ENCODE measurements around the gene LARP1.
"Not testable (repeated sequence)": the region's sequence is repeated elsewhere in the genome, so short reads cannot be mapped to it uniquely, and the experiment has no call there.

Gene LARP1

DNA sequence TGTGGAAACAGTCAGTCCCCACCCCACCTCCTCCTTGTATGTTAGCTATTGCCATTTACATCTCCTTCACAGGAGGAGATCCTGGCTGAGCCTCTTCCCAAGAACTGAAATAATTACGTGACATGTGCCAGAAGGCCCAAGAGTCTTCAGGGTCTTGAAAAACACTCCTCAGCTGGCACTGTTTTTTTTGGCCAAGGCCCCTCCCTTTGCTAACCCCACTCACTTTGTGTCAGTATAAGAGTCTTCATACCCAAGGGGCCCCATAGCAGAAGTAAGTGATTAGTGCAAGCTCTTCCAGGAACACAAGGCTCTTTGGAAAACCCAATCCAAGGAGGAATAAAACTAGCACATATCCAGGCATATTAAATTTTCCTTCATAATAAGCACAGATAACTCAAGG, 5.7 kb upstream of the LARP1 start:
- Histone ChIP-seq H3K9me2 (replicated peaks; ENCODE audit: low read depth, low read length) (no peaks in the 10 kb centered on the region), H3F3A (ENCODE audit: low read depth) (no peaks in the 10 kb centered on the region), H3K4me1 (ENCODE audit: insufficient read depth, low read length, poor library complexity, severe bottlenecking) (peaks cover 10% of the 10 kb centered on the region), H3K27me3 (ENCODE audit: insufficient read depth, low read length, poor library complexity, severe bottlenecking) (no peaks in the 10 kb centered on the region), H4K20me1 (ENCODE audit: insufficient read depth, low read length, poor library complexity, severe bottlenecking) (no peaks in the 10 kb centered on the region), H3K4me3 (ENCODE audit: low read length, poor library complexity, severe bottlenecking) (no peak overlapping the region), H3K9me3 (ENCODE audit: insufficient read depth, low read depth, low read length) (no peaks in the 10 kb centered on the region), H3K9ac (ENCODE audit: low read depth, low read length, poor library complexity, severe bottlenecking) (no peak overlapping the region), H3K79me2 (ENCODE audit: insufficient read depth, low read length) (peaks cover 10% of the 10 kb centered on the region; the same call in 1 of the 2 replicates), H3K4me2 (ENCODE audit: low read depth, low read length, poor library complexity, severe bottlenecking) (no peak overlapping the region), H2AFZ (ENCODE audit: low read length) (no peak overlapping the region), H3K36me3 (ENCODE audit: insufficient read depth, low read length) (no peaks in the 10 kb centered on the region)
- TF ChIP-seq, protein P1, sequence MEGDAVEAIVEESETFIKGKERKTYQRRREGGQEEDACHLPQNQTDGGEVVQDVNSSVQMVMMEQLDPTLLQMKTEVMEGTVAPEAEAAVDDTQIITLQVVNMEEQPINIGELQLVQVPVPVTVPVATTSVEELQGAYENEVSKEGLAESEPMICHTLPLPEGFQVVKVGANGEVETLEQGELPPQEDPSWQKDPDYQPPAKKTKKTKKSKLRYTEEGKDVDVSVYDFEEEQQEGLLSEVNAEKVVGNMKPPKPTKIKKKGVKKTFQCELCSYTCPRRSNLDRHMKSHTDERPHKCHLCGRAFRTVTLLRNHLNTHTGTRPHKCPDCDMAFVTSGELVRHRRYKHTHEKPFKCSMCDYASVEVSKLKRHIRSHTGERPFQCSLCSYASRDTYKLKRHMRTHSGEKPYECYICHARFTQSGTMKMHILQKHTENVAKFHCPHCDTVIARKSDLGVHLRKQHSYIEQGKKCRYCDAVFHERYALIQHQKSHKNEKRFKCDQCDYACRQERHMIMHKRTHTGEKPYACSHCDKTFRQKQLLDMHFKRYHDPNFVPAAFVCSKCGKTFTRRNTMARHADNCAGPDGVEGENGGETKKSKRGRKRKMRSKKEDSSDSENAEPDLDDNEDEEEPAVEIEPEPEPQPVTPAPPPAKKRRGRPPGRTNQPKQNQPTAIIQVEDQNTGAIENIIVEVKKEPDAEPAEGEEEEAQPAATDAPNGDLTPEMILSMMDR (conservative IDR thresholded peaks at IDR 0.05; ENCODE audit: low read length) = no peak
- TF ChIP-seq EZH2phosphoT487 (IDR thresholded peaks at IDR 0.05; ENCODE audit: borderline replicate concordance) = no peak

DNA sequence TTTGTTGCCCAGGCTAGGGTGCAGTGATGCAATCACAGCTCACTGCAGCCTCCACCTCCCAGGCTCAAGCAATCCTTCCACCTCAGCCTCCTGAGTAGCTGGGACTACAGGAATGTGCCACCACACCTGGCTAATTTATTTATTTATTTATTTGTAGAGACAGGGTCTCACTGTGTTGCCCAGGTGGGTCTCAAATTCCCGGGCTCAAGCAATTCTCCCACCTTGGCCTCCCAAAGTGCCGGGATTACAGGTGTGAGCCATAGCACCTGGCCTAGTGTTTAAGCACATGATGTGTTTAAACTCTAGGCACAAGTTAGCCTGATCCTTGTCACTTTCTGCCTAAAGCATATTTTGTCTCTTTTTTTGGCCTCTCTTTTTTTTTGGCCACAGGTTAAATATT, 4.5 kb upstream of the LARP1 start:
- not testable (repeated sequence) for H3F3A ChIP-seq (ENCODE audit: low read depth); H2AFZ ChIP-seq (ENCODE audit: low read length); H3K4me1 ChIP-seq (ENCODE audit: insufficient read depth, low read length, poor library complexity, severe bottlenecking); H3K9me2 ChIP-seq (replicated peaks; ENCODE audit: low read depth, low read length); H3K9me3 ChIP-seq (ENCODE audit: insufficient read depth, low read depth, low read length); H3K36me3 ChIP-seq (ENCODE audit: insufficient read depth, low read length); H4K20me1 ChIP-seq (ENCODE audit: insufficient read depth, low read length, poor library complexity, severe bottlenecking); H3K9ac ChIP-seq (ENCODE audit: low read depth, low read length, poor library complexity, severe bottlenecking); H3K4me3 ChIP-seq (ENCODE audit: low read length, poor library complexity, severe bottlenecking); H3K27me3 ChIP-seq (ENCODE audit: insufficient read depth, low read length, poor library complexity, severe bottlenecking); H3K4me2 ChIP-seq (ENCODE audit: low read depth, low read length, poor library complexity, severe bottlenecking)
- peaks cover 13% of the 10 kb centered on the region for H3K79me2 ChIP-seq (ENCODE audit: insufficient read depth, low read length)

DNA sequence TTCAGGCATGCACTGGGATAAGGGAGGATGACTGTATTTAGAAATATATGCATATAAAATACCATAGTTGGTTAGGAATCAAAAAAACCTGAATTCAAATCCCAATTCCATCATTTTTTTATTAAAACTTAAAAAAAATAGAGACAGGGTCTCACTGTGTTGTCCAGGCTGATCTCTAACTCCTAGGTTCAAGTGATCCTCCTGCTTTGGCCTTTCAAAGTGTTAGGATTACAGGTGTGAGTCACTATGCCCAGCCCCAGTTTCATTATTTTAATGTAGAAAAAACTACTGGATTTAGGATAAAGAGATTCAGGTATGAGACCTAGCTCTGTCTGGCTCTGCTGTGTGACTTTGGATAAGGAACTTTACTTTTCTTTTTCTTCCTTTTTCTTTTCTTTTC, 3.3 kb upstream of the LARP1 start:
- Histone ChIP-seq H3K9ac (ENCODE audit: low read depth, low read length, poor library complexity, severe bottlenecking) (no peak overlapping the region), H3K9me3 (ENCODE audit: insufficient read depth, low read depth, low read length) (no peaks in the 10 kb centered on the region), H4K20me1 (ENCODE audit: insufficient read depth, low read length, poor library complexity, severe bottlenecking) (peaks cover 8% of the 10 kb centered on the region), H3K9me2 (replicated peaks; ENCODE audit: low read depth, low read length) (no peaks in the 10 kb centered on the region), H2AFZ (ENCODE audit: low read length) (no peak overlapping the region), H3K4me2 (ENCODE audit: low read depth, low read length, poor library complexity, severe bottlenecking) (no peak overlapping the region), H3K27me3 (ENCODE audit: insufficient read depth, low read length, poor library complexity, severe bottlenecking) (peaks cover 4% of the 10 kb centered on the region), H3K36me3 (ENCODE audit: insufficient read depth, low read length) (no peaks in the 10 kb centered on the region), H3K4me1 (ENCODE audit: insufficient read depth, low read length, poor library complexity, severe bottlenecking) (peaks cover 10% of the 10 kb centered on the region), H3K79me2 (ENCODE audit: insufficient read depth, low read length) (peaks cover 25% of the 10 kb centered on the region), H3K4me3 (ENCODE audit: low read length, poor library complexity, severe bottlenecking) (no peak overlapping the region), H3F3A (ENCODE audit: low read depth) (no peaks in the 10 kb centered on the region)
- TF ChIP-seq, protein P1 (conservative IDR thresholded peaks at IDR 0.05; ENCODE audit: low read length) = no peak
- TF ChIP-seq EZH2phosphoT487 (IDR thresholded peaks at IDR 0.05; ENCODE audit: borderline replicate concordance) = no peak

DNA sequence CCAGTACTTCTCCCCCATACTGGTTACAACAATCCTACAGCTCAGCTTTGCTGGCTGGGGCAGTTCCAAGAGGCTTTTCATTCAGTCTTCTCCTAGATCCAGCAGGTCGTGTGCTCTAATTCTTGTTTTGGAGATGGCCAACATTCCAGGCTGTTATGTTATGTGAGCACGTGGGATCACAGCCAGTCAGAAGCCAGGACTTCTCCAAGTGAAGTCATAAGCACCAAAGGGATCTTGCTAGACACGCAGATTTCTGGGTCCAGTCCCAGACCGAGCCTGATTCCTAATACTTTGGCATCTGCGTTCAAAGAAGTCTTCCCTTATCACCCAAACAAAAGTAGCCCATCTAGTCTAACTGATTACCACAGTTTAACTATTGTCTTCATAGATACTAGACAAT, 1.4 kb upstream of the LARP1 start:
- no peaks in the 10 kb centered on the region for H3K36me3 ChIP-seq (ENCODE audit: insufficient read depth, low read length)
- TF ChIP-seq, protein P1 (conservative IDR thresholded peaks at IDR 0.05; ENCODE audit: low read length) = no peak
- no peak for TF ChIP-seq EZH2phosphoT487 (IDR thresholded peaks at IDR 0.05; ENCODE audit: borderline replicate concordance)
- H3K27me3 ChIP-seq (ENCODE audit: insufficient read depth, low read length, poor library complexity, severe bottlenecking) = peaks cover 4% of the 10 kb centered on the region
- no peaks in the 10 kb centered on the region for H3K9me2 ChIP-seq (replicated peaks; ENCODE audit: low read depth, low read length)
- H2AFZ ChIP-seq (ENCODE audit: low read length) = no peak overlapping the region
- H3F3A ChIP-seq (ENCODE audit: low read depth) = no peaks in the 10 kb centered on the region
- H3K4me3 ChIP-seq (ENCODE audit: low read length, poor library complexity, severe bottlenecking) = peak overlapping the region; percentile 74
- peaks cover 10% of the 10 kb centered on the region for H3K4me1 ChIP-seq (ENCODE audit: insufficient read depth, low read length, poor library complexity, severe bottlenecking)
- peaks cover 23% of the 10 kb centered on the region for H4K20me1 ChIP-seq (ENCODE audit: insufficient read depth, low read length, poor library complexity, severe bottlenecking)
- peaks cover 43% of the 10 kb centered on the region for H3K79me2 ChIP-seq (ENCODE audit: insufficient read depth, low read length)
- no peaks in the 10 kb centered on the region for H3K9me3 ChIP-seq (ENCODE audit: insufficient read depth, low read depth, low read length)
- peak overlapping the region; percentile 70 for H3K4me2 ChIP-seq (ENCODE audit: low read depth, low read length, poor library complexity, severe bottlenecking)
- H3K9ac ChIP-seq (ENCODE audit: low read depth, low read length, poor library complexity, severe bottlenecking) = peak overlapping the region; percentile 72
